ENCODE data around the gene SLBP.
A peak's percentile ranks its signal among the peaks of the same experiment; 100 is the strongest.

Gene SLBP

DNA sequence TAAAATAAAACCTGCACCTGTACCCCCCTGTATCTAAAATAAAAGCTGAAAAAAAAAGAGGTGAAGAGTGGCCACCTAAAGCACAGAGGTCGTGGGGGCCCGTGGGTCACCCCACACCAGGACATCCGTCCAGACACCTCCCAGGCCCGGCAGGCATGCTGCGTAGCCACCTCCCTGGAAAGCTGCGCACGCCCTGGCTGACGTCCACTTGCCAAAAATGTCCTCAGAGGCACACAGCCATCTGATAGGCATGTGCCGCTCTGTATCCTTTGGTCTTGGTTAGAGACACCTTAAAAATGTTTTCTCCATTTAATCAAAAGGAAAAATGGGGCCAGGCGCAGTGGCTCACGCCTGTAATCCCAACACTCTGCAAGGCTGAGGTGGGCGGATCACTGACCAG is 45.7 kb downstream of the SLBP start:
- Histone ChIP-seq H3K36me3 (ENCODE audit: low read length) (no peaks in the 10 kb centered on the region), H3K79me2 (ENCODE audit: insufficient read depth, low read length) (no peaks in the 10 kb centered on the region), H3K4me3 (ENCODE audit: insufficient read depth, low read length, poor library complexity, severe bottlenecking) (no peak overlapping the region), H4K20me1 (ENCODE audit: low read depth, low read length) (no peaks in the 10 kb centered on the region), H3K27ac (ENCODE audit: low read depth, low read length) (peak overlapping the region; percentile 32; the same call in 1 of the 2 replicates), H3K9ac (ENCODE audit: low read length) (no peak overlapping the region), H3F3A (ENCODE audit: insufficient read depth) (peaks cover 11% of the 10 kb centered on the region; the same call in 1 of the 2 replicates), H3K4me2 (ENCODE audit: low read depth, low read length, poor library complexity, severe bottlenecking) (no peak overlapping the region), H3K27me3 (ENCODE audit: low read length) (no peaks in the 10 kb centered on the region), H3K9me2 (replicated peaks; ENCODE audit: insufficient read depth, low read length) (no peaks in the 10 kb centered on the region), H2AFZ (ENCODE audit: low read depth, low read length, severe bottlenecking) (no peak overlapping the region), H3K9me3 (ENCODE audit: insufficient read depth, low read length) (peaks cover 7% of the 10 kb centered on the region; the same call in 1 of the 2 replicates)
- no peak for TF ChIP-seq EZH2phosphoT487 (conservative IDR thresholded peaks at IDR 0.05; ENCODE audit: low read length)
- TF ChIP-seq, protein P1, sequence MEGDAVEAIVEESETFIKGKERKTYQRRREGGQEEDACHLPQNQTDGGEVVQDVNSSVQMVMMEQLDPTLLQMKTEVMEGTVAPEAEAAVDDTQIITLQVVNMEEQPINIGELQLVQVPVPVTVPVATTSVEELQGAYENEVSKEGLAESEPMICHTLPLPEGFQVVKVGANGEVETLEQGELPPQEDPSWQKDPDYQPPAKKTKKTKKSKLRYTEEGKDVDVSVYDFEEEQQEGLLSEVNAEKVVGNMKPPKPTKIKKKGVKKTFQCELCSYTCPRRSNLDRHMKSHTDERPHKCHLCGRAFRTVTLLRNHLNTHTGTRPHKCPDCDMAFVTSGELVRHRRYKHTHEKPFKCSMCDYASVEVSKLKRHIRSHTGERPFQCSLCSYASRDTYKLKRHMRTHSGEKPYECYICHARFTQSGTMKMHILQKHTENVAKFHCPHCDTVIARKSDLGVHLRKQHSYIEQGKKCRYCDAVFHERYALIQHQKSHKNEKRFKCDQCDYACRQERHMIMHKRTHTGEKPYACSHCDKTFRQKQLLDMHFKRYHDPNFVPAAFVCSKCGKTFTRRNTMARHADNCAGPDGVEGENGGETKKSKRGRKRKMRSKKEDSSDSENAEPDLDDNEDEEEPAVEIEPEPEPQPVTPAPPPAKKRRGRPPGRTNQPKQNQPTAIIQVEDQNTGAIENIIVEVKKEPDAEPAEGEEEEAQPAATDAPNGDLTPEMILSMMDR (IDR thresholded peaks at IDR 0.05; ENCODE audit: insufficient read depth, low read length, poor library complexity, severe bottlenecking) = no peak

DNA sequence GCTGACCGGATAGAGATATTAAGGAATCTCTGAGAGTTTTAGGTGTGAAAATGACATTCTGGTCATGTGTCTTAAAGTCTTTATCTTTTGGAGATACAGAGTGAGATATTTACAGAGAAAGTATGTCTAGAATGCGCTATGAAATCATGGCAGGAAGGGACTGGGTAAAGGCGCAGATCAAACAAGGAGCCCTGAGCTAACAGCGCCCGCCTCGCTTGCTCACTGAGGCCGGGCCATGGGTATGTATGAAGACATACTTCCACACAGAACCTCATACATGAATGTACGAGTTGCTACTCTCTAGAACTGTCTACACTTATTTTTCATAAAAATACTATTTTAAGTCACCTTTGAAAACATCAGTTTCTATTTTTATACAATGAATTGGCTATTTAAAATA is 48.0 kb downstream of the SLBP start:
- TF ChIP-seq EZH2phosphoT487 (conservative IDR thresholded peaks at IDR 0.05; ENCODE audit: low read length) = no peak
- TF ChIP-seq, protein P1 (IDR thresholded peaks at IDR 0.05; ENCODE audit: insufficient read depth, low read length, poor library complexity, severe bottlenecking) = no peak
- Histone ChIP-seq H3K4me3 (ENCODE audit: insufficient read depth, low read length, poor library complexity, severe bottlenecking) (no peak overlapping the region), H3K9me2 (replicated peaks; ENCODE audit: insufficient read depth, low read length) (no peaks in the 10 kb centered on the region)

DNA sequence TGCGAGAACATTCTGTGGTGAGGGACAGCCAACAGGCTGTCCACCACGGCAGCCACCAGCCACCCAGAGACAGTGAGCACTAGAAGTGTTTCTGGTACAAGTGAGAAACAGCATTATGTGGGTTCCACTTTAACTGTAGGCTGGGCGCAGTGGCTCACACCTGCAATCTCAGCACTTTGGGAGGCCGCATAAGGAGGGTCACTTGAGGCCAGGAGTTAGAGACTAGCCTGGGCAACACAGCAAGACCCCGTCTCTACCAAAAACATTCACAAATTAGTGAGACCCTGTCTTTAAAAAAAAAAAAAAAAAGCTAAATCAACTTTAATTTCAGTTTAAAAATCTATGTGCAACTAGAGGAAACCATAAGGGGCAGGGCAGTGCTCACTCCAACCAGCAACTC is 48.6 kb downstream of the SLBP start:
- Histone ChIP-seq H3K9ac (ENCODE audit: low read length) (no peak overlapping the region), H3K27ac (ENCODE audit: low read depth, low read length) (no peak overlapping the region), H2AFZ (ENCODE audit: low read depth, low read length, severe bottlenecking) (no peak overlapping the region), H4K20me1 (ENCODE audit: low read depth, low read length) (no peaks in the 10 kb centered on the region), H3F3A (ENCODE audit: insufficient read depth) (peaks cover 11% of the 10 kb centered on the region; the same call in 1 of the 2 replicates), H3K27me3 (ENCODE audit: low read length) (no peaks in the 10 kb centered on the region), H3K9me2 (replicated peaks; ENCODE audit: insufficient read depth, low read length) (no peaks in the 10 kb centered on the region), H3K4me2 (ENCODE audit: low read depth, low read length, poor library complexity, severe bottlenecking) (no peak overlapping the region), H3K79me2 (ENCODE audit: insufficient read depth, low read length) (no peaks in the 10 kb centered on the region), H3K36me3 (ENCODE audit: low read length) (no peaks in the 10 kb centered on the region), H3K9me3 (ENCODE audit: insufficient read depth, low read length) (peaks cover 7% of the 10 kb centered on the region; the same call in 1 of the 2 replicates), H3K4me3 (ENCODE audit: insufficient read depth, low read length, poor library complexity, severe bottlenecking) (no peak overlapping the region)
- no peak for TF ChIP-seq EZH2phosphoT487 (conservative IDR thresholded peaks at IDR 0.05; ENCODE audit: low read length)
- TF ChIP-seq, protein P1 (IDR thresholded peaks at IDR 0.05; ENCODE audit: insufficient read depth, low read length, poor library complexity, severe bottlenecking) = no peak

More for the DNA sequence above, 48.0 kb downstream of the SLBP start:
- Histone ChIP-seq H3K27me3 (ENCODE audit: low read length) (no peaks in the 10 kb centered on the region), H3K4me2 (ENCODE audit: low read depth, low read length, poor library complexity, severe bottlenecking) (no peak overlapping the region), H2AFZ (ENCODE audit: low read depth, low read length, severe bottlenecking) (no peak overlapping the region), H4K20me1 (ENCODE audit: low read depth, low read length) (no peaks in the 10 kb centered on the region), H3K9ac (ENCODE audit: low read length) (no peak overlapping the region), H3K79me2 (ENCODE audit: insufficient read depth, low read length) (no peaks in the 10 kb centered on the region), H3K27ac (ENCODE audit: low read depth, low read length) (no peak overlapping the region), H3K36me3 (ENCODE audit: low read length) (no peaks in the 10 kb centered on the region), H3K9me3 (ENCODE audit: insufficient read depth, low read length) (peaks cover 7% of the 10 kb centered on the region; the same call in 1 of the 2 replicates), H3F3A (ENCODE audit: insufficient read depth) (peaks cover 11% of the 10 kb centered on the region; the same call in 1 of the 2 replicates)
